HCT116 (cell line): Measurements from ENCODE around the gene GRIK2. TPM values are rescaled to one million over a fixed set of nuclear protein-coding genes. Genes with fewer than 3 reads are reported as not detected.

ENCODE experiments used
- ATAC-seq: fragments of 200-7000 bp; cut with Tn5 transposase; 2 replicates; pipeline ENCODE4 v1.9.1; 2020; ENCODE audit warnings: mild to moderate bottlenecking, moderate library complexity
- BruUV-seq: library from RNA; stranded (reverse); fragments of 400-500 nt; replicated peaks from 2 replicates; lab custom pipeline; 2021; lab: Mats Ljungman, UMichigan
- CTCF ChIA-PET: fragments of 300-600 bp; sonication (Branson Sonifier 250); formaldehyde crosslinking; loops from one replicate; lab custom pipeline; 2021; ENCODE audit warnings: antibody characterized with exemption; lab: Charles Lee
- POLR2A ChIA-PET: fragments of 300-600, 350-600 bp; sonication (Branson Sonifier 250); formaldehyde crosslinking; loops from one replicate; lab custom pipeline; 2021; ENCODE audit warnings: antibody characterized with exemption; lab: Charles Lee
- RAD21 ChIA-PET, 2 experiments: fragments of 300-600 bp; sonication (Branson Sonifier 250); formaldehyde crosslinking; loops; one replicate each; lab custom pipeline; 2023; ENCODE audit warnings: low total read pairs in 2 of 2; ENCODE audit not compliant: uncharacterized antibody in 2 of 2, unreplicated experiment in 2 of 2, low non-redundant PET in 1 of 2; lab: Charles Lee
- DNase-seq: peaks from one replicate; pipeline ENCODE4 v3.0.0-alpha.2; 2010; ENCODE audit warnings: low read depth, low spot score
- H2AFZ ChIP-seq: fragments of 200-600 bp; shearing (Covaris generic), sonication (generic); 2 replicates; pipeline ENCODE4 v1.6.1; 2017; ENCODE audit warnings: low read depth, mixed run types, mixed read lengths, antibody characterized with exemption, low read length; ENCODE audit not compliant: poor library complexity, severe bottlenecking
- H3K27ac ChIP-seq: 2 replicates; pipeline ENCODE4 v1.5.1; 2012; ENCODE audit warnings: low read depth, low read length
- H3K27me3 ChIP-seq: fragments of 200-600 bp; sonication (generic); 2 replicates; pipeline ENCODE4 v1.6.1; 2016; ENCODE audit warnings: mixed run types, low read length, mixed read lengths; ENCODE audit not compliant: insufficient read depth
- H3K36me3 ChIP-seq, 2 experiments: fragments of 200-500 bp in 1 of 2; fragments of 200-600 bp in 1 of 2; sonication (Bioruptor generic) in 1 of 2; sonication (generic) in 1 of 2; 2 replicates each; pipeline versions ENCODE4 v1.5.1 to v1.6.1; 2014 to 2016; ENCODE audit warnings: low read length in 2 of 2, inconsistent platforms in 1 of 2, mixed read lengths in 1 of 2, mixed run types in 1 of 2; ENCODE audit not compliant: insufficient read depth in 2 of 2, control insufficient read depth in 1 of 2
- H3K4me1 ChIP-seq, 2 experiments: fragments of 200-600 bp in 1 of 2; sonication (generic) in 1 of 2; 2 replicates each; pipeline versions ENCODE4 v1.5.1 to v1.6.1; 2012 to 2017; ENCODE audit warnings: low read length in 2 of 2, inconsistent platforms in 1 of 2, mild to moderate bottlenecking in 1 of 2, mixed read lengths in 1 of 2, mixed run types in 1 of 2, moderate library complexity in 1 of 2; ENCODE audit not compliant: insufficient read depth in 2 of 2, control insufficient read depth in 1 of 2
- H3K4me2 ChIP-seq: fragments of 200-600 bp; sonication (generic); 2 replicates; pipeline ENCODE4 v1.6.1; 2017; ENCODE audit warnings: mixed run types, low read length, mixed read lengths
- H3K4me3 ChIP-seq, 2 experiments: fragments of 200-600 bp in 1 of 2; sonication (generic) in 1 of 2; replicated peaks in 1 of 2; 2 replicates each; pipeline ENCODE4 v1.5.1; 2011 to 2016; ENCODE audit warnings: low read length in 2 of 2, control low read depth in 1 of 2, low read depth in 1 of 2, mild to moderate bottlenecking in 1 of 2, mixed read lengths in 1 of 2, mixed run types in 1 of 2
- H3K79me2 ChIP-seq: fragments of 200-600 bp; sonication (generic); 2 replicates; pipeline ENCODE4 v1.6.1; 2017; ENCODE audit warnings: mild to moderate bottlenecking, mixed run types, low read length, moderate library complexity, mixed read lengths; ENCODE audit not compliant: insufficient read depth
- H3K9ac ChIP-seq: fragments of 200-600 bp; sonication (generic); 2 replicates; pipeline ENCODE4 v1.6.1; 2016; ENCODE audit warnings: low read length, mixed read lengths
- H3K9me2 ChIP-seq: fragments of 200-600 bp; sonication (generic), shearing (Covaris generic); 2 replicates; pipeline ENCODE4 v1.6.1; 2017; ENCODE audit warnings: mixed run types, mild to moderate bottlenecking, moderate library complexity; ENCODE audit not compliant: insufficient read depth
- H3K9me3 ChIP-seq, 2 experiments: fragments of 200-500 bp in 1 of 2; fragments of 200-600 bp in 1 of 2; sonication (Bioruptor generic) in 1 of 2; sonication (generic) in 1 of 2; 2 replicates each; pipeline ENCODE4 v1.6.1; 2014 to 2017; ENCODE audit warnings: low read length in 2 of 2, mixed read lengths in 2 of 2, inconsistent platforms in 1 of 2, low read depth in 1 of 2, mild to moderate bottlenecking in 1 of 2, mixed run types in 1 of 2, moderate library complexity in 1 of 2; ENCODE audit not compliant: control insufficient read depth in 1 of 2, insufficient read depth in 1 of 2
- H4K20me1 ChIP-seq: fragments of 200-600 bp; sonication (generic), shearing (Covaris generic); 2 replicates; pipeline ENCODE4 v1.6.1; 2017; ENCODE audit warnings: mixed run types, mild to moderate bottlenecking, moderate library complexity; ENCODE audit not compliant: insufficient read depth
- CBX3 ChIP-seq: IDR thresholded peaks from 2 replicates; pipeline ENCODE4 v1.6.1; 2012; ENCODE audit warnings: low read depth
- CEBPB ChIP-seq: IDR thresholded peaks from 2 replicates; pipeline ENCODE4 v1.6.1; 2012; ENCODE audit warnings: low read depth
- EGR1 ChIP-seq: IDR thresholded peaks from 2 replicates; pipeline ENCODE4 v1.6.1; 2012; ENCODE audit warnings: low read depth
- ELF1 ChIP-seq: IDR thresholded peaks from 2 replicates; pipeline ENCODE4 v1.6.1; 2012; ENCODE audit warnings: low read depth, borderline replicate concordance
- EZH2 ChIP-seq: fragments of 200-600 bp; sonication (generic); IDR thresholded peaks from 2 replicates; pipeline ENCODE4 v1.6.1; 2017; ENCODE audit warnings: antibody characterized with exemption, mixed run types
- EZH2phosphoT487 ChIP-seq: fragments of 200-600 bp; IDR thresholded peaks from 2 replicates; pipeline ENCODE4 v1.6.1; 2018; ENCODE audit warnings: antibody characterized with exemption, borderline replicate concordance
- FOSL1 ChIP-seq: IDR thresholded peaks from 2 replicates; pipeline ENCODE4 v1.6.1; 2012; ENCODE audit warnings: low read depth
- JUND ChIP-seq: IDR thresholded peaks from 2 replicates; pipeline ENCODE4 v1.6.1; 2012
- POLR2A ChIP-seq: IDR thresholded peaks from 2 replicates; pipeline ENCODE4 v1.7.0; 2011; ENCODE audit warnings: borderline replicate concordance; ENCODE audit not compliant: insufficient read depth, insufficient read length; ENCODE audit errors: extremely low read depth
- POLR2AphosphoS5 ChIP-seq: IDR thresholded peaks from 2 replicates; pipeline ENCODE4 v1.6.1; 2011; ENCODE audit warnings: mild to moderate bottlenecking, low read depth, low read length, moderate library complexity
- SIN3A ChIP-seq: IDR thresholded peaks from 2 replicates; pipeline ENCODE4 v1.6.1; 2012; ENCODE audit warnings: low read depth
- SP1 ChIP-seq: IDR thresholded peaks from 2 replicates; pipeline ENCODE4 v1.6.1; 2012; ENCODE audit warnings: low read depth
- TCF7L2 ChIP-seq: IDR thresholded peaks from 2 replicates; pipeline ENCODE4 v1.7.0; 2011; ENCODE audit warnings: borderline replicate concordance, inconsistent platforms; ENCODE audit not compliant: insufficient read depth, insufficient read length; ENCODE audit errors: extremely low read depth
- intact Hi-C: fragments of 100-400 bp; cut with micrococcal nuclease; formaldehyde crosslinking; loops from 2 replicates; pipeline ENCODE4 v1.10.0; 2022
- total RNA-seq: library from RNA; stranded (reverse); gene quantifications from one replicate; pipeline ENCODE4 v1.2.1, GENCODE V29; 2021; ENCODE audit not compliant: unreplicated experiment
- TF ChIP-seq, protein P1 (sequence below): IDR thresholded peaks from 2 replicates; pipeline ENCODE4 v1.6.1; 2012

Gene GRIK2
- total RNA-seq, 1 experiment from 2014 or later, result 0.64 TPM

DNA sequence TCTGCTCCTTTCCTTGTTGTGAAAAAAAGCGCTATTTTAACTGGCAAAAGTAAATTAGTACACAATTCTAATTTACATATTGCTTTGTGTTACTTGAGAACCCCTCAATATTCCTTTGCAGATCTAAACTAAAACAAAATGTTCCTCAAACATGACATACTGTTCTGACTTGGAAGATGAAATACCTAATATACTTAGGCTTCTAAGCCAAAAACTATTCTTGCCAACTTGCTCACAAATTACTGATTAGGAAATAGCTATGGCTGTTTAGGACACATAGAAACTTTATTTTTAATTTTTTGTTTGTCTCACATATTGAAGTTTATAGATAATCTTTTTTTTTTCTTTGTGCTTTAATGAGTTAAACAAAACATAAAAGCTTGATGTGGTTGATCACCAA, 542.2 kb downstream of the GRIK2 start:
- Histone ChIP-seq H3K27me3 (no peaks in the 10 kb centered on the region), H3K4me1 (no peaks in the 10 kb centered on the region), H4K20me1 (no peaks in the 10 kb centered on the region), H2AFZ (no peak overlapping the region), H3K9me2 (no peaks in the 10 kb centered on the region), H3K36me3 (no peaks in the 10 kb centered on the region), H3K4me3 (no peak overlapping the region), H3K79me2 (no peaks in the 10 kb centered on the region), H3K9me3 (no peaks in the 10 kb centered on the region), H3K4me2 (no peak overlapping the region), H3K9ac (no peak overlapping the region), H3K27ac (no peak overlapping the region)
- RAD21 ChIA-PET, result no interaction called here
- POLR2A ChIA-PET, result no interaction called here
- ATAC-seq, result no peak
- BruUV-seq, result no TSS peak
- intact Hi-C loops, result no loop called here
- TF ChIP-seq SIN3A (no peak), EZH2 (no peak), TCF7L2 (no peak), FOSL1 (no peak), ELF1 (no peak)
- TF ChIP-seq, protein P1, sequence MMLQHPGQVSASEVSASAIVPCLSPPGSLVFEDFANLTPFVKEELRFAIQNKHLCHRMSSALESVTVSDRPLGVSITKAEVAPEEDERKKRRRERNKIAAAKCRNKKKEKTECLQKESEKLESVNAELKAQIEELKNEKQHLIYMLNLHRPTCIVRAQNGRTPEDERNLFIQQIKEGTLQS, result no peak
- CTCF ChIA-PET, result no interaction called here
- DNase-seq, result no peak

DNA sequence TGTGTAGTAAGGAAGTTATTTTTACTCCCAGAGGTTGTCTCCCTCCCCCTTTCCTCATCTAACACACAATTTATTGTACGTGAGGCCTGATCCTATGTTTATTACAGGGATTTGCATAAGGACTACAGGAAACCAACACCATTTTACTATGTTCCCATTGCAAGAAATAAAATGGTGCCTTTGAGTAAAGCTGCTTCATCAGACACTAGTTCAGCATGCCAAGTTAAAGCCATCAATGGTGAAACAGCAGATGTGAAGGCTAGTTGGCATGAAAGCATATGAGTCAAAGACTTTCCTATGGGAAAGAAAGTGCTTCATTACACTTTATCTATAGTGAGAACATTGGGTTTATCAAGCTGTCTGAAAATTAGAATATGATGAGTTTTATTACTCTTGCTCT, 543.0 kb downstream of the GRIK2 start:
- Histone ChIP-seq H3K9me2 (no peaks in the 10 kb centered on the region), H2AFZ (no peak overlapping the region), H3K4me2 (no peak overlapping the region), H3K9ac (no peak overlapping the region), H3K27ac (no peak overlapping the region), H3K4me3 (no peak overlapping the region), H3K36me3 (no peaks in the 10 kb centered on the region), H3K9me3 (no peaks in the 10 kb centered on the region), H4K20me1 (no peaks in the 10 kb centered on the region), H3K27me3 (no peaks in the 10 kb centered on the region), H3K79me2 (no peaks in the 10 kb centered on the region), H3K4me1 (no peaks in the 10 kb centered on the region)
- CTCF ChIA-PET, result no interaction called here
- intact Hi-C loops, result no loop called here
- no peak for ATAC-seq
- POLR2A ChIA-PET, result no interaction called here
- no TSS peak for BruUV-seq
- RAD21 ChIA-PET, result no interaction called here
- TF ChIP-seq EZH2 (no peak), SP1 (no peak), CEBPB (no peak), POLR2AphosphoS5 (no peak), EGR1 (no peak), CBX3 (no peak), JUND (no peak), EZH2phosphoT487 (no peak), SIN3A (no peak), POLR2A (no peak)
- no peak for DNase-seq
